Naive thymus-derived CD4-positive, alpha-beta T cell (primary cell): ENCODE measurements around the gene ATP5F1E. TPM values are rescaled to one million over a fixed set of nuclear protein-coding genes. Genes with fewer than 3 reads are reported as not detected.
A peak's percentile ranks its signal among the peaks of the same experiment; 100 is the strongest.

Experiments used
- ATAC-seq: fragments of 150-1000 bp; cut with Tn5 transposase; 2 replicates; pipeline ENCODE4 v1.10.0; 2021; ENCODE audit warnings: mild to moderate bottlenecking, moderate library complexity
- CTCF ChIA-PET: fragments of 350-600 bp; sonication (Branson Sonifier 250); formaldehyde crosslinking; loops from one replicate; lab custom pipeline; 2021; ENCODE audit warnings: antibody characterized with exemption; lab: Charles Lee
- POLR2A ChIA-PET: fragments of 350-600 bp; sonication (Branson Sonifier 250); formaldehyde crosslinking; loops from one replicate; lab custom pipeline; 2021; ENCODE audit warnings: antibody characterized with exemption, inconsistent platforms; lab: Charles Lee
- DNase-seq, 9 donors: peaks; one replicate each; pipeline versions ENCODE4 v3.0.0 to v3.0.0-alpha.2; 2020 to 2022; ENCODE audit warnings: mixed read lengths in 1 of 9
- H3K27ac ChIP-seq: one replicate; pipeline ENCODE4 v1.7.0; 2013; ENCODE audit warnings: mild to moderate bottlenecking, low read depth, low read length, moderate library complexity
- H3K27me3 ChIP-seq, 2 donors: one replicate each; pipeline ENCODE4 v1.7.0; 2013; ENCODE audit warnings: low read length in 2 of 2, mild to moderate bottlenecking in 2 of 2, moderate library complexity in 2 of 2; ENCODE audit not compliant: control insufficient read depth in 2 of 2, insufficient read depth in 2 of 2
- H3K36me3 ChIP-seq, 3 experiments: 1 replicate in 2 of 3; 2 replicates in 1 of 3; pipeline ENCODE4 v1.7.0; 2013; ENCODE audit warnings: low read length in 3 of 3, mild to moderate bottlenecking in 3 of 3, moderate library complexity in 1 of 3; ENCODE audit not compliant: insufficient read depth in 3 of 3, control insufficient read depth in 2 of 3
- H3K4me1 ChIP-seq, 2 donors: one replicate each; pipeline ENCODE4 v1.7.0; 2013; ENCODE audit warnings: low read length in 2 of 2, mild to moderate bottlenecking in 2 of 2, moderate library complexity in 1 of 2; ENCODE audit not compliant: control insufficient read depth in 2 of 2, insufficient read depth in 2 of 2
- H3K4me3 ChIP-seq: 2 replicates; pipeline ENCODE4 v1.7.0; 2013; ENCODE audit warnings: mild to moderate bottlenecking, low read length
- H3K9me3 ChIP-seq, 3 experiments: 1 replicate in 2 of 3; 2 replicates in 1 of 3; pipeline ENCODE4 v1.7.0; 2013; ENCODE audit warnings: low read length in 3 of 3; ENCODE audit not compliant: control insufficient read depth in 2 of 3
- H3K27ac Mint-ChIP-seq, 9 donors: one replicate each; pipeline ENCODE4 v1.8.0; 2020 to 2022; ENCODE audit warnings: mixed read lengths in 9 of 9, mild to moderate bottlenecking in 8 of 9, moderate library complexity in 5 of 9, inconsistent platforms in 2 of 9
- H3K27me3 Mint-ChIP-seq, 5 donors: one replicate each; pipeline ENCODE4 v1.8.0; 2021 to 2022; ENCODE audit warnings: mixed read lengths in 5 of 5, mild to moderate bottlenecking in 1 of 5
- H3K36me3 Mint-ChIP-seq, 5 donors: one replicate each; pipeline ENCODE4 v1.8.0; 2020 to 2022; ENCODE audit warnings: mixed read lengths in 5 of 5, mild to moderate bottlenecking in 3 of 5, inconsistent platforms in 1 of 5
- H3K4me1 Mint-ChIP-seq, 7 donors: one replicate each; pipeline ENCODE4 v1.8.0; 2020 to 2022; ENCODE audit warnings: mixed read lengths in 7 of 7, mild to moderate bottlenecking in 3 of 7, inconsistent platforms in 1 of 7
- H3K4me3 Mint-ChIP-seq, 10 donors: one replicate each; pipeline ENCODE4 v1.8.0; 2020 to 2022; ENCODE audit warnings: mild to moderate bottlenecking in 10 of 10, mixed read lengths in 10 of 10, moderate library complexity in 6 of 10, inconsistent platforms in 2 of 10
- H3K9me3 Mint-ChIP-seq, 11 donors: one replicate each; pipeline ENCODE4 v1.8.0; 2020 to 2022; ENCODE audit warnings: mixed read lengths in 11 of 11, mild to moderate bottlenecking in 4 of 11, inconsistent platforms in 1 of 11, moderate library complexity in 1 of 11
- intact Hi-C, 2 donors: fragments of 100-400 bp; cut with micrococcal nuclease; formaldehyde crosslinking; loops; one replicate each; pipeline ENCODE4 v1.15.1; 2023
- polyA plus RNA-seq, 2 donors: library from polyadenylated mRNA; unstranded; fragments of 300-500 nt; fragmentation: Illumina TruSeq; gene quantifications; one replicate each; pipeline ENCODE4 v1.2.3, GENCODE V29; 2021
- total RNA-seq, 6 experiments: library from RNA in 5 of 6; stranded (reverse) in 5 of 6; gene quantifications; 1 replicate in 5 of 6; 2 replicates in 1 of 6; pipeline ENCODE4 v1.2.3 and lab custom pipeline; 2021 to 2026

ATP5F1E gene
- total and polyA plus RNA-seq, 7 experiments from 2014 or later, result 31.4 to 81.7 (median 67.4) TPM

DNA sequence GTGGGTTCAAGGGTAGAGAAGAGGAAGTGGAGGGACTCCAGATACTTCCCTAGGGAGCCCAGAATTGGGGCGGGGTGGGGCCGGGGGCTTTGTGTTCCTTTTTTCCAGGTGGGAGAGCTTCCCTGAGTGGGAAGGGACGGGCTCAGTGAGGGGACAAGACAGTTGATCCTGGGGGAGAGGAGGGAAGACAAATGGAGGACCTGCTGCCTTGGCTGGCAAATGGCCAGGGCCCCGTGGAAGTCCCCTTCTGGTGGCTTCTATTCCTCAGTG lies 27.7 kb downstream of the ATP5F1E start:
- ChIA-PET CTCF (no interaction called here), POLR2A (interaction anchor here (0.5 to 2.1 kb wide), 6 partner anchors 10 to 149 kb away, joined by 3 to 10 read pairs (median 4); partner anchors contain the start of gene ATP5F1E)
- Histone ChIP-seq H3K4me3 (no peak overlapping the region), H3K27ac (peak overlapping the region; percentile 34), H3K4me1 (peaks cover 20 to 23% of the 10 kb centered on the region in 2 donors), H3K9me3 (no peaks in the 10 kb centered on the region), H3K27me3 (no peaks in the 10 kb centered on the region), H3K36me3 (no peaks in the 10 kb centered on the region)
- no peaks in the 10 kb centered on the region for H3K9me3 Mint-ChIP-seq
- DNase-seq (peak in 7 of 9 donors; percentile 33 to 57 (median 41)), ATAC-seq (no peak)
- intact Hi-C loops, result loop anchor here (2.0 kb wide), 3 partner anchors 14 to 38 kb away; partner anchors contain the start of genes NELFCD (in 2 of the 2) and PRELID3B (in 1 of the 2)
- H3K27ac Mint-ChIP-seq, result peak overlapping the region; percentile 38 to 93 (median 80)
- no peaks in the 10 kb centered on the region for H3K27me3 Mint-ChIP-seq
- H3K36me3 Mint-ChIP-seq, result peaks cover 0 to 13% (median 0%) of the 10 kb centered on the region in 5 donors
- peak overlapping the region; percentile 68 to 89 (median 80) for H3K4me3 Mint-ChIP-seq
- peaks cover 26 to 39% (median 33%) of the 10 kb centered on the region in 7 donors for H3K4me1 Mint-ChIP-seq

DNA sequence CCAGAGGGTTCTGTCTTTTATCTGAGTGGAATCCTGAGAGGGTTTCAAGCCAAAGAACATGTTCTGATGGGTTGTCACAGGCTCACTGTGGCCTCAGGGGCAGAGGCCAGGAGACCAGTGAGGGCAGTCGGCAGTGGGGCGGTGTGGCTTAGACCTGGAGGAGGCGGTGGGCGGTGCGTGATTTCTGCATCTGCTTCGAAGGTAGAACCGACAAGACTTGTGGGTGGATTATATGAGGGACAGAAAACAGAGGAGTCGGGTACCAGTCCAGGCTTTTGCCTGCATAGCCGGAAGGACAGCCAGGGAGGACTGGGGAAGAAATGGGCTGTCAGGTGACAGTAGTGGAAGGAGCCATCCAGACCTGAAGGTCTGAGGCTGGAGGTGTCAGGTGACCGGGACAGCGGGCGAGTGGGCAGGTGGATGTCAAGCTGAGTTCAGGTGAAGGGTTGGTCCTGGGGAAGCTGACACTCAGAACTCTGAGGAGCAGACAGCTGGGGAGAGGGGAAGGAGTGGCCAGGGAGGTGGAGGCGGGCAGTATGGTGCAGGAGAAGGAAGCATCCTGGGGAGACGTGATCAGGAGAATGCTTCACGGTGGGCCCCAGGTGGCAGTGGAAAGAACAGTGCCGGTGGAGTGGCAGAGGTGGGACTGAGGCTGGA lies 28.2 kb downstream of the ATP5F1E start:
- Mint-ChIP-seq H3K4me3 (peak overlapping the region; percentile 35 to 89 (median 74)), H3K27me3 (no peaks in the 10 kb centered on the region), H3K9me3 (no peaks in the 10 kb centered on the region), H3K36me3 (peaks cover 0 to 13% (median 0%) of the 10 kb centered on the region in 5 donors), H3K27ac (peak overlapping the region; percentile 41 to 93 (median 70)), H3K4me1 (peaks cover 26 to 39% (median 33%) of the 10 kb centered on the region in 7 donors)
- Histone ChIP-seq H3K9me3 (no peaks in the 10 kb centered on the region), H3K27me3 (no peaks in the 10 kb centered on the region), H3K36me3 (no peaks in the 10 kb centered on the region), H3K4me1 (peaks cover 20 to 23% of the 10 kb centered on the region in 2 donors), H3K27ac (peak overlapping the region; percentile 10), H3K4me3 (no peak overlapping the region)
- ATAC-seq, result no peak
- intact Hi-C loops, result loop anchor here (2.0 kb wide), 3 partner anchors 13 to 39 kb away; partner anchors contain the start of genes NELFCD (in 2 of the 2) and PRELID3B (in 1 of the 2)
- POLR2A ChIA-PET, result interaction anchor here (0.6 kb wide), 1 partner anchor 33 kb away, joined by 4 read pairs; no protein-coding TSS in a partner anchor
- no peak for DNase-seq
- CTCF ChIA-PET, result no interaction called here

DNA sequence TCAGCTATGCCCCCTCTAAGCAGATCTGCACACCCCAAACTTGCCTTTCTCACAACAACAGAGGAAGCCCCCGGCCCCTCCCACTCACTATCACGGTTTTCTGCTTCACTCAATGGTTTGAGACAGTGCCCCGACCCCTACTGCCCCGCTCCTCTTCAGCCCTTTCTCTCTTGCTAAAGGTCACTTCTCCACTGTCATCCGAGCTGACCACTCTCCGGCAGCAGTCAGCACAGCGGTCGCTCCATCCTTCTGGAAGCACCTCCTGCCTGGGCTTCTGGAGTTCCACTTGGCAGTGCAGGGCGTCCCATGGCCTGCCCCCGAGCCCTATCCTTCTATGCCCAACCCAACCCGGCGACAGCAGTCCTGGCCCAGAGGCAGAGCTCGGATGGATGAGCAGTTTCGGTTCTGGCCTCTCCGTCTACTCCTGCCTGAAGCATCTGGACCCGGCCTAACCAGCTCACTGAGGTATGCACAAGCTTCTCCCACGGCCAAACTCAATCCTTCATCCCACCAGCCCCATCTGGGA lies 29.2 kb downstream of the ATP5F1E start:
- no peaks in the 10 kb centered on the region for H3K9me3 ChIP-seq
- Mint-ChIP-seq H3K9me3 (no peaks in the 10 kb centered on the region), H3K36me3 (peaks cover 0 to 15% (median under 1%) of the 10 kb centered on the region in 5 donors), H3K4me1 (peaks cover 26 to 39% (median 33%) of the 10 kb centered on the region in 7 donors), H3K27me3 (no peaks in the 10 kb centered on the region), H3K27ac (peak overlapping the region in 4 of 9 donors; percentile 67 to 88 (median 70)), H3K4me3 (peak overlapping the region in 3 of 10 donors; percentile 29 to 75 (median 45))
- ChIA-PET CTCF (no interaction called here), POLR2A (no interaction called here)
- no peaks in the 10 kb centered on the region for H3K36me3 ChIP-seq
- intact Hi-C loops, result no loop called here
- no peak overlapping the region for H3K27ac ChIP-seq
- DNase-seq (no peak), ATAC-seq (no peak)
- H3K4me1 ChIP-seq, result peaks cover 20 to 23% of the 10 kb centered on the region in 2 donors
- H3K4me3 ChIP-seq, result no peak overlapping the region
- H3K27me3 ChIP-seq, result no peaks in the 10 kb centered on the region

DNA sequence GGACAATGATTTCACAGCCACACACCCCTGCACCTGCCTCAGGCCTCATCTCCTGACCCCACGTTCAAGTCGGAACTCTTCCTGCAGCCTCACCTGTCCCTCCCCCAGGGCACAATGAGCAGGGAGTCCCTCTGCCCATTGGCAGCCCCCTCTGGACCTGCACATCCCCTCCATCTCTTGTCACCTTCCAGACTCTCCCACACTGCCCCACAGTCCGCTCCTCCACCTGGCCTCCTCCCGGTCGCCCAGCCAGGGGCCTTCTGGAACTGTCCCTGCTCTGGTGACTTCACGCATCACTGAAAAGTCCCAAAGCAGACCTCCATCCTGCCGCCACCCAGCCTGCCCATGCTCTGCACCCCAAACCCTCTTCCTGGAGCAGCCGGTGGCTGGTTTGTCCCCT lies 29.7 kb downstream of the ATP5F1E start:
- Mint-ChIP-seq H3K9me3 (no peaks in the 10 kb centered on the region), H3K36me3 (peaks cover 0 to 18% (median 6%) of the 10 kb centered on the region in 5 donors), H3K27ac (peak overlapping the region in 4 of 9 donors; percentile 33 to 67 (median 46)), H3K27me3 (no peaks in the 10 kb centered on the region), H3K4me1 (peaks cover 26 to 39% (median 33%) of the 10 kb centered on the region in 7 donors), H3K4me3 (no peak overlapping the region)
- H3K9me3 ChIP-seq, result no peaks in the 10 kb centered on the region
- no peak overlapping the region for H3K4me3 ChIP-seq
- H3K4me1 ChIP-seq, result peaks cover 20 to 23% of the 10 kb centered on the region in 2 donors
- CTCF ChIA-PET, result no interaction called here
- H3K27ac ChIP-seq, result no peak overlapping the region
- H3K27me3 ChIP-seq, result no peaks in the 10 kb centered on the region
- POLR2A ChIA-PET, result no interaction called here
- H3K36me3 ChIP-seq, result peaks cover 0 to 5% (median 0%) of the 10 kb centered on the region in 3 experiments
- no peak for DNase-seq
- intact Hi-C loops, result no loop called here
- ATAC-seq, result no peak

GRCh38 chr20:59001449-59002171 lies 30.5 kb downstream of the ATP5F1E start:
- no peak overlapping the region for H3K27ac ChIP-seq
- H3K27ac Mint-ChIP-seq, result peak overlapping the region in 2 of 9 donors; percentile 21 to 41
- H3K36me3 ChIP-seq, result peaks cover 0 to 11% (median 1%) of the 10 kb centered on the region in 3 experiments

DNA sequence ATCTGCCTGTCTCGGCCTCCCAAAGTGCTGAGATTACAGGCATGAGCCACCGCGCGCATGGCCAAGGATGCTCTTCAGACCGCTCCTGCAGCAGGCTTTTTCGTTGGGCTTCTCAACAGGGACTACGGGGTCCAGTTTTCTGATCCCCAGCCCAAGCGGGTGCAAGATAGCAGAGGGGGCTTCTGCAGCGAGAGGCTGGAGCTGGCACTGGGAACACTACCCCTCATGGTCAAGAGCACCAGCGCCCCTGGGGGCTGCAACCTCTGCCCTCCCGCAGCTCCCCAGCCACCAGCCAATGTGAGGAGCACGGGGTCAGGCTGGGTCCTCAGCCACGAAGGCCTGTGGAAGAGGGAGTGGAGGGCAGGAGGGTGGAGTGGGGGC lies 31.1 kb downstream of the ATP5F1E start:
- Mint-ChIP-seq H3K4me3 (no peak overlapping the region), H3K9me3 (no peaks in the 10 kb centered on the region), H3K27me3 (no peaks in the 10 kb centered on the region), H3K27ac (no peak overlapping the region), H3K36me3 (peaks cover 2 to 21% (median 16%) of the 10 kb centered on the region in 5 donors), H3K4me1 (peaks cover 26 to 36% (median 29%) of the 10 kb centered on the region in 7 donors)
- ChIA-PET CTCF (no interaction called here), POLR2A (interaction anchor here (1.3 kb wide), 1 partner anchor 31 kb away, joined by 4 read pairs; the partner anchor contains the start of gene ATP5F1E)
- DNase-seq (no peak), ATAC-seq (no peak)
- Histone ChIP-seq H3K9me3 (no peaks in the 10 kb centered on the region), H3K36me3 (peaks cover 0 to 17% (median 6%) of the 10 kb centered on the region in 3 experiments), H3K27ac (no peak overlapping the region), H3K4me3 (no peak overlapping the region), H3K4me1 (peaks cover 16 to 17% of the 10 kb centered on the region in 2 donors), H3K27me3 (no peaks in the 10 kb centered on the region)
- intact Hi-C loops, result no loop called here

More at GRCh38 chr20:59001449-59002171, 30.5 kb downstream of the ATP5F1E start:
- Histone ChIP-seq H3K4me1 (peaks cover 20 to 23% of the 10 kb centered on the region in 2 donors), H3K4me3 (no peak overlapping the region), H3K27me3 (no peaks in the 10 kb centered on the region), H3K9me3 (no peaks in the 10 kb centered on the region)
- peaks cover 26 to 39% (median 33%) of the 10 kb centered on the region in 7 donors for H3K4me1 Mint-ChIP-seq
- ATAC-seq (no peak), DNase-seq (no peak)
- intact Hi-C loops, result no loop called here
- POLR2A ChIA-PET, result no interaction called here
- H3K4me3 Mint-ChIP-seq, result no peak overlapping the region
- H3K9me3 Mint-ChIP-seq, result no peaks in the 10 kb centered on the region
- peaks cover 0 to 21% (median 13%) of the 10 kb centered on the region in 5 donors for H3K36me3 Mint-ChIP-seq
- CTCF ChIA-PET, result no interaction called here
- H3K27me3 Mint-ChIP-seq, result no peaks in the 10 kb centered on the region
